ENCODE results near the gene SORBS1.

Gene SORBS1

GRCh38 chr10:95404864-95405263 is 156.3 kb downstream of the SORBS1 start:
- TF ChIP-seq GATA2 (IDR thresholded peaks at IDR 0.05; ENCODE audit: low read depth, low read length) (no peak), GATA3 (IDR thresholded peaks at IDR 0.05; ENCODE audit: low read depth, low read length) (no peak)

GRCh38 chr10:95404462-95404858 is 156.7 kb downstream of the SORBS1 start:
- no peak for TF ChIP-seq GATA3 (IDR thresholded peaks at IDR 0.05; ENCODE audit: low read depth, low read length)
- no peak for TF ChIP-seq GATA2 (IDR thresholded peaks at IDR 0.05; ENCODE audit: low read depth, low read length)

- TF ChIP-seq GATA3 (IDR thresholded peaks at IDR 0.05; ENCODE audit: low read depth, low read length) (no peak), GATA2 (IDR thresholded peaks at IDR 0.05; ENCODE audit: low read depth, low read length) (no peak)
Observed at GRCh38 chr10:95403700-95404461, 157.3 kb downstream of the SORBS1 start.

DNA sequence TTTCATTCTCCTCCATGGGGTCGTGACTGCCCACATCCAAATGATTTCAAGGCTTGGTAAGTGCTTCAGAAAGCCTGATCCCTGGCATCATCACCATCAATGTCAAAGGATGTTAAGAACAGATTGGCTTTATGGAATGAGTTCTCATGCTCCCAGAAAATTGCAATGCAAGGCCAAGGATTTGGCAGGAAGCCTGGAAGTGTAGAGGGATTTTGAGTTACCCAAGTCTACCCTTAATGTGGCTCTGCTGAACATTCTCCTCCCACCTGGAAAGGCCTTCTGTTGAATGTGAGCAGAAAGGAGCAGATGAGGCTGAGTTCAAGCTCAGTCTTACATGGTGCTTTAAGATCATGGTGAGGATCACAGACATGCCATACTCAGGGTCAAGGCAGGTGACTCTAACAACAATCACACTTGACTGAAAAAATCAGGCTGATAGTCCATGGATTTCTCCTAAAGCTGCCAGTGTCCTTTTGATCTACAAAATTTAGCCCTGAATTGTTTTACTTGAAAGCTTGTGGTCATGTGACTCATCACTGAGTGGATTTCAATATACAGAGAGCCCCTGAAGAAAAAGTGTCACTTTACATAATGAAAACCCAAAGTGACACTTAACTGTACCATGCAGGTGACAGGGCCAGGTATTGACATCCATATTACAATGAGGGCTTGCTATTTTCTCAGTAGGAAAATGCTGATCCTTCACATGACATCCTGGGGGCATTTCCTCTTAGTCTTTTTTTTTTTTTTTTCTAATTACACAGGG is 159.3 kb downstream of the SORBS1 start:
- no peak for TF ChIP-seq GATA3 (IDR thresholded peaks at IDR 0.05; ENCODE audit: low read depth, low read length)
- TF ChIP-seq GATA2 (IDR thresholded peaks at IDR 0.05; ENCODE audit: low read depth, low read length): no peak

DNA sequence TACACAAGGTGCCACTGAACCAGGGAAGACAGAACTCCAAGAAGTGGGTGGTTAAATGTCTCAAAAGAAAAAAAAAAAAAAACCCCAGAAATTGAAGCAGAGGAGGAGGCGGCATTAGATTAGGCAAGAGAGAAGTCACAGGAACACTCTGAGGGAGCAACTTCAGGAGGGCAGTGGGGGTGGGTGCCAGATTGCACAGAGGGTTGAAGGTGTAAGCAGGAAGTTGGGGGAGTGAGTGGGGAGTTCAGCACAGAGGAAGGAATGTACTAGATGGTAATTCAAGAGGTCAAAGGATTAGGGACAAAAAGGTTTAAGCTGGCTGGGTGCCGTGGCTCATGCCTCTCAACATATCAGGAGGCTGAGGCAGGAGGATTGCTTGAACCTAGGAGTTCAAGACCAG is 160.4 kb downstream of the SORBS1 start:
- TF ChIP-seq GATA3 (IDR thresholded peaks at IDR 0.05; ENCODE audit: low read depth, low read length) (no peak), GATA2 (IDR thresholded peaks at IDR 0.05; ENCODE audit: low read depth, low read length) (no peak)

- TF ChIP-seq GATA3 (IDR thresholded peaks at IDR 0.05; ENCODE audit: low read depth, low read length) (no peak), GATA2 (IDR thresholded peaks at IDR 0.05; ENCODE audit: low read depth, low read length) (no peak)
Observed at GRCh38 chr10:95399183-95399582, 162.0 kb downstream of the SORBS1 start.

- TF ChIP-seq GATA2 (IDR thresholded peaks at IDR 0.05; ENCODE audit: low read depth, low read length) (no peak), GATA3 (IDR thresholded peaks at IDR 0.05; ENCODE audit: low read depth, low read length) (no peak)
Observed at GRCh38 chr10:95397747-95398146, 163.4 kb downstream of the SORBS1 start.

DNA sequence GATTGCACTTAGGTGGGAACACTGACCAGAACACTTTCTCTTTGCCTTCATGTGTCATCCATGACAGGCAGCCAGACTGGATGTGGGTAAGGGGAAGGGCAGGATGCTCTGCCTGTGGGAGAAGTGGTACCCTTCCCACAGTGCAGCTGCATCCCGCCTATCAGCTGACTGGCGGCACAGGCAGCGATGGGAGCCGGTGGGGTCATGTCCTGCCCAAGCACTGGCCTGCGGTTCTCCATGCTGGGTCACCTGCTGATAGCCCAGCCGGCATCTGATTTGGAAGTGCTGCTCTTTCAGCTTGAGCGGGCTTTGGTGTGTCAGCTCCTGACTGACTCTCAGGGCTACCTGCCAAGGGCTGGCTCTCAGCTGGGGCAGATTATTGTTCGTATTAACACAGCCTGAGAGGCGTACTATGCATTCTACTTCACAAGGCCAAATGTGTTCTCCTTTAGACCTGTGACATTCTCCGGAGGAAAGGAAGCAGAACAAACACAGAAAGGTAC is 165.2 kb downstream of the SORBS1 start:
- TF ChIP-seq GATA3 (IDR thresholded peaks at IDR 0.05; ENCODE audit: low read depth, low read length) (no peak), GATA2 (IDR thresholded peaks at IDR 0.05; ENCODE audit: low read depth, low read length) (no peak)

GRCh38 chr10:95394161-95394880 is 166.8 kb downstream of the SORBS1 start:
- TF ChIP-seq GATA3 (IDR thresholded peaks at IDR 0.05; ENCODE audit: low read depth, low read length) (no peak), GATA2 (IDR thresholded peaks at IDR 0.05; ENCODE audit: low read depth, low read length) (no peak)

DNA sequence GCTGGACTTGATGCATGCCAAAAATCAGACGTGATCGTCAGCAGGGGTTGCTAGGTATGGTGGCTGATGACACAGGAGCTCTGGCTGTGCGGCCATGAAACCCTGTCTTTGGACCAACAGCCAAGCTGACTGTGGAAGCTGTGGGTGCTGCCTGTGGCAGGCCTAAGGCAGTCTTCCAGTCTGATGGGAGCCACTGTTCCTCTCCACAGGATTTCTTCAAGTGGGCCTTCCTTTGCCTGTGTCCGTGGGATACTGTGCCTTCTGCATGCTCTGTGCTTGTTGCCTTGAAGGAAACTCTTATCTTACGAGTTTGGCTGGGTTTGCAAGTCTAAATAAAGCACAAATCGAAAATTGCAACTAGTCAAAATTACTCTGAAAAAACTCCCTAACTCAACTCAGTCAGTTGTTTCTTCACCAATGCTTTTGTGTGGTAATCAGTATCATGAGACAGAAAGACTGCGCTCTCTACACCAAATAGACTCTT is 168.4 kb downstream of the SORBS1 start:
- no peak for TF ChIP-seq GATA2 (IDR thresholded peaks at IDR 0.05; ENCODE audit: low read depth, low read length)
- TF ChIP-seq GATA3 (IDR thresholded peaks at IDR 0.05; ENCODE audit: low read depth, low read length): no peak

DNA sequence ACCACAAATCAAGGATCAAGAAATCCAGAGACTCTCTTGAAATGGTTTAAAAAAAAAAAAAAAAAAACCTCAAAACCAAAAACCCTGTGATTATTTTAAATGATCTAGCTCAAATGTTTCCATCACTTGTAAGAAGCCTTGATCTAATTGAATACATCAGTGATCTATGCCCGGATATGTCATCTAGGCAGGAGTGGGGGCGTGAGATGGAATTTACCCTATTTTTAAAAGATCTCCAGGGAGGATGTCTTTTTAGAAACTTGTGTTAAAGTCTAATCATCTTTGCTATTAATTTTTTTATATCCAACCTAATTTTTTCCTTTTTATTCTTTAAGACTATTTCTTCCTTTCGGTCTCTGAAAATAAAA is 169.0 kb downstream of the SORBS1 start:
- TF ChIP-seq GATA2 (IDR thresholded peaks at IDR 0.05; ENCODE audit: low read depth, low read length) (no peak), GATA3 (IDR thresholded peaks at IDR 0.05; ENCODE audit: low read depth, low read length) (no peak)

- TF ChIP-seq GATA3 (IDR thresholded peaks at IDR 0.05; ENCODE audit: low read depth, low read length): no peak
- TF ChIP-seq GATA2 (IDR thresholded peaks at IDR 0.05; ENCODE audit: low read depth, low read length): no peak
Observed at GRCh38 chr10:95391581-95392216, 169.5 kb downstream of the SORBS1 start.

GRCh38 chr10:95391164-95391563 is 170.0 kb downstream of the SORBS1 start:
- TF ChIP-seq GATA3 (IDR thresholded peaks at IDR 0.05; ENCODE audit: low read depth, low read length) (no peak), GATA2 (IDR thresholded peaks at IDR 0.05; ENCODE audit: low read depth, low read length) (no peak)

DNA sequence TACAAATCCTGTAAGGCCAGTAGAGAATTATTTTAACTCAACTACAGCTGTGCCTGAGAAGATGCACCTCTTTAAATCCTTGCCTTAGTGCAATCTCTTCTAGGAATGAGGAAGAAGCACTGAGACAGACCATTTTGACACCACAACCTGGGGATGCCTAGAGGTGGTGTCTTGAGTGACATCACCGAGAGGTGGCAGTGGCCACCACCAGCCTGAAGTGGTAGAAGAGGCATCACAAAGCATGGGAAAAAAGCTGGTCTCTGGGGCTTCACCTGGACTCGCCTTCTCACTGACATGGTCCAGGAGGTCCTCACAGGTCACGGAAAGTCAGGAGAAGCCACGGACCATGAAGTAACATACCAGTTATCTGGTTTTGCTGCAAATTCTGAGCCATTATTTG is 171.2 kb downstream of the SORBS1 start:
- TF ChIP-seq GATA2 (IDR thresholded peaks at IDR 0.05; ENCODE audit: low read depth, low read length) (no peak), GATA3 (IDR thresholded peaks at IDR 0.05; ENCODE audit: low read depth, low read length) (no peak)

Measured in SH-SY5Y (cell line).